ENCODE results near the gene MAPK8IP3. TPM values are rescaled to one million over a fixed set of nuclear protein-coding genes. Genes with fewer than 3 reads are reported as not detected.

Gene MAPK8IP3
- total RNA-seq (2012; rRNA removed), result 37.3 and 37.4 TPM in 2 replicates

GRCh38 chr16:1705688-1706385 lies at the start of gene MAPK8IP3:
MAPK8IP3 (plus strand) TSS chr16:1706195; CDS start chr16:1706340, 145 bp downstream.
- H3K4me3 ChIP-seq (ENCODE audit: low read length), result peak within 1 kb of the TSS; percentile 96
- peak within 1 kb of the TSS; percentile 93 for H3K9ac ChIP-seq (ENCODE audit: low read depth, low read length)
- peaks cover 9% of the 10 kb centered on the region for H3K36me3 ChIP-seq (ENCODE audit: insufficient read depth, low read length)
- H3K27me3 ChIP-seq (ENCODE audit: control insufficient read depth, insufficient read depth, low read length), result no peaks in the 10 kb centered on the region
- H3K4me2 ChIP-seq (ENCODE audit: low read length), result peak within 1 kb of the TSS; percentile 95
- H3K9me3 ChIP-seq (replicated peaks; ENCODE audit: low read length), result no peaks in the 10 kb centered on the region
- H3K4me1 ChIP-seq (ENCODE audit: control insufficient read depth, insufficient read depth, low read length), result peaks cover 29% of the 10 kb centered on the region

GRCh38 chr16:1656808-1657617 lies 49.0 kb upstream of the MAPK8IP3 start:
- Histone ChIP-seq H3K4me3 (ENCODE audit: low read length) (no peak overlapping the region), H3K27me3 (ENCODE audit: control insufficient read depth, insufficient read depth, low read length) (no peaks in the 10 kb centered on the region), H3K9me3 (replicated peaks; ENCODE audit: low read length) (no peaks in the 10 kb centered on the region), H3K36me3 (ENCODE audit: insufficient read depth, low read length) (peaks cover 73% of the 10 kb centered on the region), H3K4me1 (ENCODE audit: control insufficient read depth, insufficient read depth, low read length) (peaks cover 10% of the 10 kb centered on the region), H3K9ac (ENCODE audit: low read depth, low read length) (no peak overlapping the region), H3K4me2 (ENCODE audit: low read length) (no peak overlapping the region)

GRCh38 chr16:1657841-1658240 lies 48.2 kb upstream of the MAPK8IP3 start:
- H3K4me3 ChIP-seq (ENCODE audit: low read length), result no peak overlapping the region
- H3K9me3 ChIP-seq (replicated peaks; ENCODE audit: low read length), result no peaks in the 10 kb centered on the region
- H3K4me1 ChIP-seq (ENCODE audit: control insufficient read depth, insufficient read depth, low read length), result peaks cover 10% of the 10 kb centered on the region
- H3K36me3 ChIP-seq (ENCODE audit: insufficient read depth, low read length), result peaks cover 74% of the 10 kb centered on the region
- H3K27me3 ChIP-seq (ENCODE audit: control insufficient read depth, insufficient read depth, low read length), result no peaks in the 10 kb centered on the region
- no peak overlapping the region for H3K9ac ChIP-seq (ENCODE audit: low read depth, low read length)
- no peak overlapping the region for H3K4me2 ChIP-seq (ENCODE audit: low read length)

GRCh38 chr16:1659031-1659430 lies 47.0 kb upstream of the MAPK8IP3 start:
- peaks cover 10% of the 10 kb centered on the region for H3K4me1 ChIP-seq (ENCODE audit: control insufficient read depth, insufficient read depth, low read length)
- H3K4me2 ChIP-seq (ENCODE audit: low read length), result no peak overlapping the region
- no peak overlapping the region for H3K4me3 ChIP-seq (ENCODE audit: low read length)
- no peaks in the 10 kb centered on the region for H3K27me3 ChIP-seq (ENCODE audit: control insufficient read depth, insufficient read depth, low read length)
- peaks cover 80% of the 10 kb centered on the region for H3K36me3 ChIP-seq (ENCODE audit: insufficient read depth, low read length)
- H3K9ac ChIP-seq (ENCODE audit: low read depth, low read length), result no peak overlapping the region
- H3K9me3 ChIP-seq (replicated peaks; ENCODE audit: low read length), result no peaks in the 10 kb centered on the region

GRCh38 chr16:1661826-1662225 lies 44.2 kb upstream of the MAPK8IP3 start:
- H3K9ac ChIP-seq (ENCODE audit: low read depth, low read length), result no peak overlapping the region
- H3K4me1 ChIP-seq (ENCODE audit: control insufficient read depth, insufficient read depth, low read length), result no peaks in the 10 kb centered on the region
- H3K36me3 ChIP-seq (ENCODE audit: insufficient read depth, low read length), result peaks cover 78% of the 10 kb centered on the region
- H3K9me3 ChIP-seq (replicated peaks; ENCODE audit: low read length), result no peaks in the 10 kb centered on the region
- H3K4me2 ChIP-seq (ENCODE audit: low read length), result no peak overlapping the region
- no peak overlapping the region for H3K4me3 ChIP-seq (ENCODE audit: low read length)
- H3K27me3 ChIP-seq (ENCODE audit: control insufficient read depth, insufficient read depth, low read length), result no peaks in the 10 kb centered on the region

GRCh38 chr16:1662543-1662942 lies 43.5 kb upstream of the MAPK8IP3 start:
- Histone ChIP-seq H3K4me3 (ENCODE audit: low read length) (no peak overlapping the region), H3K27me3 (ENCODE audit: control insufficient read depth, insufficient read depth, low read length) (no peaks in the 10 kb centered on the region), H3K36me3 (ENCODE audit: insufficient read depth, low read length) (peaks cover 78% of the 10 kb centered on the region), H3K9ac (ENCODE audit: low read depth, low read length) (no peak overlapping the region), H3K9me3 (replicated peaks; ENCODE audit: low read length) (no peaks in the 10 kb centered on the region), H3K4me1 (ENCODE audit: control insufficient read depth, insufficient read depth, low read length) (no peaks in the 10 kb centered on the region), H3K4me2 (ENCODE audit: low read length) (no peak overlapping the region)

- Histone ChIP-seq H3K4me1 (ENCODE audit: control insufficient read depth, insufficient read depth, low read length) (no peaks in the 10 kb centered on the region), H3K36me3 (ENCODE audit: insufficient read depth, low read length) (peaks cover 86% of the 10 kb centered on the region), H3K4me3 (ENCODE audit: low read length) (no peak overlapping the region), H3K9me3 (replicated peaks; ENCODE audit: low read length) (no peaks in the 10 kb centered on the region), H3K27me3 (ENCODE audit: control insufficient read depth, insufficient read depth, low read length) (no peaks in the 10 kb centered on the region), H3K9ac (ENCODE audit: low read depth, low read length) (no peak overlapping the region), H3K4me2 (ENCODE audit: low read length) (no peak overlapping the region)
Observed at GRCh38 chr16:1665829-1666228, 40.2 kb upstream of the MAPK8IP3 start.

- no peak overlapping the region for H3K4me2 ChIP-seq (ENCODE audit: low read length)
- H3K4me1 ChIP-seq (ENCODE audit: control insufficient read depth, insufficient read depth, low read length), result no peaks in the 10 kb centered on the region
- no peaks in the 10 kb centered on the region for H3K27me3 ChIP-seq (ENCODE audit: control insufficient read depth, insufficient read depth, low read length)
- peaks cover 90% of the 10 kb centered on the region for H3K36me3 ChIP-seq (ENCODE audit: insufficient read depth, low read length)
- no peak overlapping the region for H3K9ac ChIP-seq (ENCODE audit: low read depth, low read length)
- H3K9me3 ChIP-seq (replicated peaks; ENCODE audit: low read length), result no peaks in the 10 kb centered on the region
- no peak overlapping the region for H3K4me3 ChIP-seq (ENCODE audit: low read length)
Observed at GRCh38 chr16:1666316-1666715, 39.7 kb upstream of the MAPK8IP3 start.

- no peak overlapping the region for H3K4me3 ChIP-seq (ENCODE audit: low read length)
- H3K4me2 ChIP-seq (ENCODE audit: low read length), result no peak overlapping the region
- H3K27me3 ChIP-seq (ENCODE audit: control insufficient read depth, insufficient read depth, low read length), result no peaks in the 10 kb centered on the region
- H3K9me3 ChIP-seq (replicated peaks; ENCODE audit: low read length), result no peaks in the 10 kb centered on the region
- H3K9ac ChIP-seq (ENCODE audit: low read depth, low read length), result no peak overlapping the region
- no peaks in the 10 kb centered on the region for H3K4me1 ChIP-seq (ENCODE audit: control insufficient read depth, insufficient read depth, low read length)
- peaks cover 92% of the 10 kb centered on the region for H3K36me3 ChIP-seq (ENCODE audit: insufficient read depth, low read length)
Observed at GRCh38 chr16:1667271-1667670, 38.7 kb upstream of the MAPK8IP3 start.

GRCh38 chr16:1667916-1668315 lies 38.1 kb upstream of the MAPK8IP3 start:
- no peak overlapping the region for H3K4me2 ChIP-seq (ENCODE audit: low read length)
- H3K27me3 ChIP-seq (ENCODE audit: control insufficient read depth, insufficient read depth, low read length), result no peaks in the 10 kb centered on the region
- H3K9ac ChIP-seq (ENCODE audit: low read depth, low read length), result no peak overlapping the region
- H3K9me3 ChIP-seq (replicated peaks; ENCODE audit: low read length), result no peaks in the 10 kb centered on the region
- H3K4me3 ChIP-seq (ENCODE audit: low read length), result no peak overlapping the region
- no peaks in the 10 kb centered on the region for H3K4me1 ChIP-seq (ENCODE audit: control insufficient read depth, insufficient read depth, low read length)
- peaks cover 91% of the 10 kb centered on the region for H3K36me3 ChIP-seq (ENCODE audit: insufficient read depth, low read length)

- Histone ChIP-seq H3K27me3 (ENCODE audit: control insufficient read depth, insufficient read depth, low read length) (no peaks in the 10 kb centered on the region), H3K4me2 (ENCODE audit: low read length) (no peak overlapping the region), H3K9ac (ENCODE audit: low read depth, low read length) (no peak overlapping the region), H3K36me3 (ENCODE audit: insufficient read depth, low read length) (peaks cover 91% of the 10 kb centered on the region), H3K4me1 (ENCODE audit: control insufficient read depth, insufficient read depth, low read length) (no peaks in the 10 kb centered on the region), H3K4me3 (ENCODE audit: low read length) (no peak overlapping the region), H3K9me3 (replicated peaks; ENCODE audit: low read length) (no peaks in the 10 kb centered on the region)
Observed at GRCh38 chr16:1668612-1669319, 37.2 kb upstream of the MAPK8IP3 start.

All from skeletal muscle satellite cell (primary cell).